ENCODE measurements around the gene THPO.

Gene THPO

GRCh38 chr3:184377882-184378445 lies at the start of gene THPO:
Gene THPO, minus strand, starts transcription at chr3:184378207. Its CDS starts 1,948 bp downstream, at chr3:184376259.
- no peak for DNase-seq (ENCODE audit: low read depth)

DNA sequence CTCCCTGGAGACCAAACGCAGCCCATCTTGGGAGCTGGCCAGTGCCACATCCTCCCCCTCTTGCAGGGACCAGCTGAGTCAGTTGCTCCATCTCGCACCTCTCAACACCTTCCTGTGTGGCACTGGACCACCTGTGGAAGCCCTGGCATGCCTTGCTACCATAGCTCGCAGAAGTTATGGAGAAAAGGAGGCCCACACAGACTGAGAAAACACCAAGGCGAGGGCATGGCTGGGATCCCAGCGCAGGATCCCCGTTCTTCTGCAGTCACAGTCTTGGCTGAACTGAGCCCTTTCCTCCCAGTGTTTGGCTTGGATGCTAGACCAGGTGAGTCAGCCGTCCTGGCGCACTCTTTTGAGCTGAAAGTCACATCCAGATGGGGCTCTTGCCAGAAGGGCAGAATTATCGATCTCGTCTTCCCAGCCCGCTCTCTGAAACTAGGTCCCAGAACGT lies 48.7 kb upstream of the THPO start:
- DNase-seq (ENCODE audit: low read depth) = no peak

DNA sequence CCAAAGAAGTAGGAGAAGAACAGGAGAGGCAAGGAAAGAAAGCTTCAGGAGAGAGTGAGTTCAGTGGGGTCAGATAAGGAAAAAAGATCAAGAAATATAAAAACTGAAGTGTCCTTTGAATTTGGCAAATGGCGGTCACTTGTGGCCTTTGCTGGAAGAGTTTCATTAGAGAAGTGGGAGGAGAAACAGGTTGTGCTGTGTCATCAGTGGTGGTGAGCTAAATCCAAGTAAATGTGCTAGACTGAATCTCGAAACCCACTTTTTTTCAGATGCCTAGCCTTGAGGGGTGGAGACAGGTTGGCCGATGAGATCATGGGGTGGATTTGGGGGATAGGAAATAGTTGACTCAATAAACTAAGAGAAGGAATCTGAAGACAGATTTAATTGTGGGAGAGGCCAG lies 45.6 kb upstream of the THPO start:
- no peak for DNase-seq (ENCODE audit: low read depth)

- no peak for DNase-seq (ENCODE audit: low read depth)
Measured at GRCh38 chr3:184419171-184419570, 41.2 kb upstream of the THPO start.

- DNase-seq (ENCODE audit: low read depth) = peak; percentile 25
Measured at GRCh38 chr3:184417619-184418327, 39.8 kb upstream of the THPO start.

- DNase-seq (ENCODE audit: low read depth) = no peak
Measured at GRCh38 chr3:184415203-184415490, 37.1 kb upstream of the THPO start.

- no peak for DNase-seq (ENCODE audit: low read depth)
Measured at GRCh38 chr3:184414418-184415202, 36.6 kb upstream of the THPO start.

GRCh38 chr3:184409946-184410500 lies 32.0 kb upstream of the THPO start:
- no peak for DNase-seq (ENCODE audit: low read depth)

- DNase-seq (ENCODE audit: low read depth) = no peak
Measured at GRCh38 chr3:184409331-184409926, 31.4 kb upstream of the THPO start.

GRCh38 chr3:184405075-184406030 lies 27.3 kb upstream of the THPO start:
- DNase-seq (ENCODE audit: low read depth) = peak; percentile 26

DNA sequence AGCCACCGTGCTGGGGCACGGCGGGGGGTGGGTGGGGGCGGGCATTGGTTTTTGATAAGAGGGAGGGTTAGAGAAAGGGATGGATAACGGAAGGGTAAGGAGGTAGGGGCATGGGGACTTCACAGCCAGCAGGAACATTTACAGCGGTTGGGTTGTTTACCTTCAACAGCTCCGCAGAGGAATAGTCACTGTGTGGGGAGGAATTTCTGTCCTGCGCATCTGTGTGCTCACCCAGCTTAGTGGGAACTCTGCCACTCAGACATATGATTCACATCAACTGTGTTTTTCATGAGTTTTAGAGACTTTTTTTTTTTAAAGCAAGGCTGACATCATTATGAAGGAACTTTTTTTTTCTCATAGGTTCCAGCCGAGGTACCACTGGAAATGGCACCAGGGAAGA lies 21.4 kb upstream of the THPO start:
- DNase-seq (ENCODE audit: low read depth) = no peak

DNA sequence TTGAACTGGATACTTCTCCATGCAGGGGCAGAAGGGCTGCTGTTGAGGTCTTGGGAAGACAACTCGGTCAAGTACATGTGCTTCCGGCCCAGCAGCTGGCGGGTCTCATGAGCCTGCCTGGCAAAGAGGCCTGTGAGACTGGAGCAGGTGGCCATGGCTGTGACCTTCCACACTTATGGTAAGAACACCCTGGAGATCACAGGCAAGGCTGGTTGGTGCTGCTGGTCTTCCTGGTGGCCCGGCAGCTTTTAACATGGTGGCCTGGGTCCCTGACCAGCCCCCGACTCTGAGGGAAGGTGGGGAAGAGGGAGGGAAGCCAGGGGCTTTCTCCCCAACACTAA lies 17.3 kb upstream of the THPO start:
- no peak for DNase-seq (ENCODE audit: low read depth)

DNA sequence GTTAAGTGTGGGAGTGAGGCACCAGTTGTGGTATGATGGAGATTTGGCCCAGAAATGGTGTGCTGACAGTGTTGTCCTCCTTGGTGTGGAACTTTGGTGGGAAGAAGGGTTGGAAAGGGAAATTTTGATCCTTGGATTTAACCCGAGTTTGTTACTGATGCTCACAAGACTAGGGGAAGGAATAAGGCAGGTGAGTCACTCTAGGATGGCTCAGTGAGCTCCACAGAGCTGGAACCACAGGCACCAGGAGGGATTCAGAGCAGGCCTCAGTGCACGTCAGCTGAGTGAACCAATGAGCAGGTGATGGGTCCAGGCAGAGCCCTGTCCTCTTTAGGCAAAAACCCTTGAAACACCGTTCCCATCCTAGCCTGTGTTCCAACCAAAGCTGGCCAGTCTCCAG lies 13.3 kb upstream of the THPO start:
- no peak for DNase-seq (ENCODE audit: low read depth)

GRCh38 chr3:184389935-184390528 lies 12.0 kb upstream of the THPO start:
- no peak for DNase-seq (ENCODE audit: low read depth)

DNA sequence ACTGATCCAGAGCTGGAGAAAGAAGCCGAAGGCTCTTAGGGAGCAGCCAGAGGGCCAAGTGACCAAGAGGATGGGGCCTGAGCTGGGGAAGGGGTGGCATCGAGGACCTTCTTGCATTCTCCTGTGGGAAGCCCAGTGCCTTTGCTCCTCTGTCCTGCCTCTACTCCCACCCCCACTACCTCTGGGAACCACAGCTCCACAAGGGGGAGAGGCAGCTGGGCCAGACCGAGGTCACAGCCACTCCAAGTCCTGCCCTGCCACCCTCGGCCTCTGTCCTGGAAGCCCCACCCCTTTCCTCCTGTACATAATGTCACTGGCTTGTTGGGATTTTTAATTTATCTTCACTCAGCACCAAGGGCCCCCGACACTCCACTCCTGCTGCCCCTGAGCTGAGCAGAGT lies 11.4 kb upstream of the THPO start:
- no peak for DNase-seq (ENCODE audit: low read depth)

GRCh38 chr3:184388936-184389230 lies 10.9 kb upstream of the THPO start:
- no peak for DNase-seq (ENCODE audit: low read depth)

- no peak for DNase-seq (ENCODE audit: low read depth)
Measured at GRCh38 chr3:184388164-184388935, 10.3 kb upstream of the THPO start.

- DNase-seq (ENCODE audit: low read depth) = no peak
Measured at GRCh38 chr3:184387174-184387714, 9.2 kb upstream of the THPO start.

GRCh38 chr3:184386047-184386806 lies 8.2 kb upstream of the THPO start:
- no peak for DNase-seq (ENCODE audit: low read depth)
